Liver (tissue), 9 donors: Measurements from ENCODE around the gene IFT172. TPM values are rescaled to one million over a fixed set of nuclear protein-coding genes. Genes with fewer than 3 reads are reported as not detected.

ENCODE experiments used
- DNase-seq: peaks from one replicate; pipeline ENCODE4 v3.0.0-alpha.2; 2017; ENCODE audit warnings: low spot score
- H3K27ac ChIP-seq, 2 donors: one replicate each; pipeline ENCODE4 v1.7.0; 2013; ENCODE audit warnings: inconsistent platforms in 2 of 2, low read length in 2 of 2, control low read depth in 1 of 2, low read depth in 1 of 2, mild to moderate bottlenecking in 1 of 2
- H3K27me3 ChIP-seq, 4 donors: one replicate each; pipeline versions ENCODE4 v1.6.1 to v1.7.0; 2013; ENCODE audit warnings: low read length in 3 of 4, inconsistent platforms in 1 of 4, mild to moderate bottlenecking in 1 of 4, moderate library complexity in 1 of 4; ENCODE audit not compliant: control insufficient read depth in 4 of 4, insufficient read depth in 4 of 4
- H3K36me3 ChIP-seq, 4 donors: one replicate each; pipeline versions ENCODE4 v1.6.1 to v1.7.0; 2013; ENCODE audit warnings: low read length in 3 of 4, mild to moderate bottlenecking in 3 of 4, low read depth in 1 of 4, moderate library complexity in 1 of 4; ENCODE audit not compliant: control insufficient read depth in 4 of 4, insufficient read depth in 3 of 4
- H3K4me1 ChIP-seq, 4 donors: one replicate each; pipeline versions ENCODE4 v1.6.1 to v1.7.0; 2013; ENCODE audit warnings: low read length in 3 of 4, mild to moderate bottlenecking in 3 of 4, moderate library complexity in 1 of 4; ENCODE audit not compliant: control insufficient read depth in 4 of 4, insufficient read depth in 4 of 4
- H3K4me3 ChIP-seq, 3 donors: one replicate each; pipeline versions ENCODE4 v1.6.1 to v1.7.0; 2013; ENCODE audit warnings: low read length in 3 of 3, control low read depth in 1 of 3, low read depth in 1 of 3, mild to moderate bottlenecking in 1 of 3
- H3K9ac ChIP-seq, 2 donors: one replicate each; pipeline ENCODE4 v1.7.0; 2013; ENCODE audit warnings: low read length in 2 of 2, mild to moderate bottlenecking in 2 of 2, moderate library complexity in 2 of 2, control low read depth in 1 of 2, low read depth in 1 of 2
- H3K9me3 ChIP-seq, 4 donors: one replicate each; pipeline versions ENCODE4 v1.6.1 to v1.7.0; 2013; ENCODE audit warnings: low read length in 3 of 4; ENCODE audit not compliant: control insufficient read depth in 4 of 4
- EGR1 ChIP-seq, 2 donors: IDR thresholded peaks; 2 replicates each; pipeline ENCODE4 v1.6.1; 2016 to 2018; ENCODE audit warnings: antibody characterized with exemption in 2 of 2, low read depth in 2 of 2
- FOXA1 ChIP-seq: IDR thresholded peaks from 2 replicates; pipeline ENCODE4 v1.6.1; 2016; ENCODE audit warnings: antibody characterized with exemption
- FOXA2 ChIP-seq: IDR thresholded peaks from 2 replicates; pipeline ENCODE4 v1.6.1; 2016; ENCODE audit warnings: antibody characterized with exemption
- HNF4A ChIP-seq, 2 donors: conservative IDR thresholded peaks; 2 replicates each; pipeline ENCODE4 v1.6.1; 2016; ENCODE audit warnings: antibody characterized with exemption in 2 of 2, mild to moderate bottlenecking in 2 of 2
- HNF4G ChIP-seq: IDR thresholded peaks from 2 replicates; pipeline ENCODE4 v1.6.1; 2016; ENCODE audit warnings: antibody characterized with exemption
- JUND ChIP-seq, 2 donors: IDR thresholded peaks; 2 replicates each; pipeline ENCODE4 v1.6.1; 2016; ENCODE audit warnings: antibody characterized with exemption in 2 of 2
- RAD21 ChIP-seq, 2 donors: IDR thresholded peaks; 2 replicates each; pipeline ENCODE4 v1.6.1; 2016; ENCODE audit warnings: antibody characterized with exemption in 2 of 2, mild to moderate bottlenecking in 2 of 2
- SP1 ChIP-seq: IDR thresholded peaks from 2 replicates; pipeline ENCODE4 v1.6.1; 2018; ENCODE audit warnings: antibody characterized with exemption, mild to moderate bottlenecking
- TAF1 ChIP-seq: conservative IDR thresholded peaks from 2 replicates; pipeline ENCODE4 v1.6.1; 2016; ENCODE audit warnings: antibody characterized with exemption, mild to moderate bottlenecking
- WGBS: extraction: QIAGEN DNeasy Blood & Tissue Kit; methylation state at CpG from one replicate; pipeline ENCODE4 v1.1.7; 2013; 5-methylcytosine and 5-hydroxymethylcytosine counted together
- polyA plus RNA-seq, 2 donors: library from polyadenylated mRNA; stranded (reverse) in 1 of 2; unstranded in 1 of 2; fragments of 200-250 nt in 1 of 2; fragments of >200 nt in 1 of 2; fragmentation: Nextera tagmentation in 1 of 2; extraction: Ambion mirVana in 1 of 2; gene quantifications; one replicate each; pipeline versions ENCODE4 v1.2.1 to v1.2.3, GENCODE V29; 2013 to 2015
- total RNA-seq, 2 donors: library from RNA; depleted of rRNA; stranded (reverse); fragments of >200 nt; gene quantifications; one replicate each; pipeline ENCODE4 v1.2.3, GENCODE V29; 2014
- TF ChIP-seq, protein P1 (sequence below): IDR thresholded peaks from 2 replicates; pipeline ENCODE4 v1.6.1; 2016; ENCODE audit warnings: antibody characterized with exemption, mild to moderate bottlenecking
- TF ChIP-seq, protein P2 (sequence below): IDR thresholded peaks from 2 replicates; pipeline ENCODE4 v1.6.1; 2016; ENCODE audit warnings: antibody characterized with exemption
- TF ChIP-seq, protein P3 (sequence below): IDR thresholded peaks from 2 replicates; pipeline ENCODE4 v1.6.1; 2016; ENCODE audit warnings: antibody characterized with exemption
- TF ChIP-seq, protein P4 (sequence below): fragments of 150-350 bp; IDR thresholded peaks from 2 replicates; pipeline ENCODE4 v1.5.1; 2017; ENCODE audit warnings: improper control_type of control experiment, low read depth, low read length; ENCODE audit not compliant: missing input control
- donor health status: healthy.
- donor health status: healthy.
- donor health status: healthy.
- donor health status: healthy.
- donor health status: healthy.

IFT172 gene
- total and polyA plus RNA-seq, 4 donors, result 2.6 to 9.8 (median 6.3) TPM

DNA sequence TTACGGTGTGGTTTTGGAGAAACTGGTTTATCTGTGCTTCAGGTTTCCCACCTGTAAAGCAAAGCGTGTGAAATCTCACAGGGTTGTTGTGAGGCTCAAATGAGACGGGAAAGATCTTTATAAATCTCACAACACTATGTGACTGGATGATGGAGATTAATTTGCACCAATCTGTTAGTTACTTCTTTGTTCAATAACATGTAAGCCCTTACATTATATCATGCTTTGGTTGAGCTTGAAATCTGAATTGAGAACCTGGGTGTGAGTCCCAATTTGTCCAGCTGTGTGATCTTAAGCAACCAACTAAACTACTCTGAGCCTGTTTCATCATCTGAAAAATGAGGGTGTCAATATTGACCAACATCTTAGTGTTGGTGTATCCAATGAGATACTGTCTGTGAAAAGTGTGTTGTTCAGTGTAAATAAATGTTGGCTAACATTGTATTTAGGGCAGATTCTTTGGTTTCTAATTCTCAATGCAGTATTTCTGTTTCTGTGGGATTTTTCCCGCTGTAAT lies 6.4 kb upstream of the IFT172 start:
- WGBS, result 36% methylated on average over 4 of the region's 4 CpGs
- peak overlapping the region; percentile 90 to 97 for H3K27ac ChIP-seq
- H3K4me1 ChIP-seq, result peaks cover 10 to 59% (median 35%) of the 10 kb centered on the region in 4 donors
- no peaks in the 10 kb centered on the region for H3K27me3 ChIP-seq
- peak overlapping the region; percentile 70 to 82 for H3K9ac ChIP-seq
- DNase-seq, result no peak
- H3K36me3 ChIP-seq, result peaks cover 7 to 24% (median 12%) of the 10 kb centered on the region in 4 donors
- peak; percentile 96 for TF ChIP-seq FOXA2
- TF ChIP-seq TAF1, result no peak
- peak; percentile 26 for TF ChIP-seq HNF4G
- peak; percentile 92 for TF ChIP-seq FOXA1
- TF ChIP-seq EGR1 (IDR thresholded peaks at IDR 0.05; ENCODE audit: low read depth in 2 of 2), result no peak
- TF ChIP-seq, protein P1, sequence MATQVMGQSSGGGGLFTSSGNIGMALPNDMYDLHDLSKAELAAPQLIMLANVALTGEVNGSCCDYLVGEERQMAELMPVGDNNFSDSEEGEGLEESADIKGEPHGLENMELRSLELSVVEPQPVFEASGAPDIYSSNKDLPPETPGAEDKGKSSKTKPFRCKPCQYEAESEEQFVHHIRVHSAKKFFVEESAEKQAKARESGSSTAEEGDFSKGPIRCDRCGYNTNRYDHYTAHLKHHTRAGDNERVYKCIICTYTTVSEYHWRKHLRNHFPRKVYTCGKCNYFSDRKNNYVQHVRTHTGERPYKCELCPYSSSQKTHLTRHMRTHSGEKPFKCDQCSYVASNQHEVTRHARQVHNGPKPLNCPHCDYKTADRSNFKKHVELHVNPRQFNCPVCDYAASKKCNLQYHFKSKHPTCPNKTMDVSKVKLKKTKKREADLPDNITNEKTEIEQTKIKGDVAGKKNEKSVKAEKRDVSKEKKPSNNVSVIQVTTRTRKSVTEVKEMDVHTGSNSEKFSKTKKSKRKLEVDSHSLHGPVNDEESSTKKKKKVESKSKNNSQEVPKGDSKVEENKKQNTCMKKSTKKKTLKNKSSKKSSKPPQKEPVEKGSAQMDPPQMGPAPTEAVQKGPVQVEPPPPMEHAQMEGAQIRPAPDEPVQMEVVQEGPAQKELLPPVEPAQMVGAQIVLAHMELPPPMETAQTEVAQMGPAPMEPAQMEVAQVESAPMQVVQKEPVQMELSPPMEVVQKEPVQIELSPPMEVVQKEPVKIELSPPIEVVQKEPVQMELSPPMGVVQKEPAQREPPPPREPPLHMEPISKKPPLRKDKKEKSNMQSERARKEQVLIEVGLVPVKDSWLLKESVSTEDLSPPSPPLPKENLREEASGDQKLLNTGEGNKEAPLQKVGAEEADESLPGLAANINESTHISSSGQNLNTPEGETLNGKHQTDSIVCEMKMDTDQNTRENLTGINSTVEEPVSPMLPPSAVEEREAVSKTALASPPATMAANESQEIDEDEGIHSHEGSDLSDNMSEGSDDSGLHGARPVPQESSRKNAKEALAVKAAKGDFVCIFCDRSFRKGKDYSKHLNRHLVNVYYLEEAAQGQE, result no peak
- TF ChIP-seq, protein P2, sequence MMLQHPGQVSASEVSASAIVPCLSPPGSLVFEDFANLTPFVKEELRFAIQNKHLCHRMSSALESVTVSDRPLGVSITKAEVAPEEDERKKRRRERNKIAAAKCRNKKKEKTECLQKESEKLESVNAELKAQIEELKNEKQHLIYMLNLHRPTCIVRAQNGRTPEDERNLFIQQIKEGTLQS, result peak; percentile 73
- no peak for TF ChIP-seq RAD21 (IDR thresholded peaks at IDR 0.05)
- no peak for TF ChIP-seq HNF4A (conservative IDR thresholded peaks at IDR 0.05)
- TF ChIP-seq, protein P3, sequence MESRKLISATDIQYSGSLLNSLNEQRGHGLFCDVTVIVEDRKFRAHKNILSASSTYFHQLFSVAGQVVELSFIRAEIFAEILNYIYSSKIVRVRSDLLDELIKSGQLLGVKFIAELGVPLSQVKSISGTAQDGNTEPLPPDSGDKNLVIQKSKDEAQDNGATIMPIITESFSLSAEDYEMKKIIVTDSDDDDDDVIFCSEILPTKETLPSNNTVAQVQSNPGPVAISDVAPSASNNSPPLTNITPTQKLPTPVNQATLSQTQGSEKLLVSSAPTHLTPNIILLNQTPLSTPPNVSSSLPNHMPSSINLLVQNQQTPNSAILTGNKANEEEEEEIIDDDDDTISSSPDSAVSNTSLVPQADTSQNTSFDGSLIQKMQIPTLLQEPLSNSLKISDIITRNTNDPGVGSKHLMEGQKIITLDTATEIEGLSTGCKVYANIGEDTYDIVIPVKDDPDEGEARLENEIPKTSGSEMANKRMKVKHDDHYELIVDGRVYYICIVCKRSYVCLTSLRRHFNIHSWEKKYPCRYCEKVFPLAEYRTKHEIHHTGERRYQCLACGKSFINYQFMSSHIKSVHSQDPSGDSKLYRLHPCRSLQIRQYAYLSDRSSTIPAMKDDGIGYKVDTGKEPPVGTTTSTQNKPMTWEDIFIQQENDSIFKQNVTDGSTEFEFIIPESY, result peak; percentile 38
- H3K9me3 ChIP-seq, result no peaks in the 10 kb centered on the region
- peak overlapping the region; percentile 78 to 92 (median 87) for H3K4me3 ChIP-seq

DNA sequence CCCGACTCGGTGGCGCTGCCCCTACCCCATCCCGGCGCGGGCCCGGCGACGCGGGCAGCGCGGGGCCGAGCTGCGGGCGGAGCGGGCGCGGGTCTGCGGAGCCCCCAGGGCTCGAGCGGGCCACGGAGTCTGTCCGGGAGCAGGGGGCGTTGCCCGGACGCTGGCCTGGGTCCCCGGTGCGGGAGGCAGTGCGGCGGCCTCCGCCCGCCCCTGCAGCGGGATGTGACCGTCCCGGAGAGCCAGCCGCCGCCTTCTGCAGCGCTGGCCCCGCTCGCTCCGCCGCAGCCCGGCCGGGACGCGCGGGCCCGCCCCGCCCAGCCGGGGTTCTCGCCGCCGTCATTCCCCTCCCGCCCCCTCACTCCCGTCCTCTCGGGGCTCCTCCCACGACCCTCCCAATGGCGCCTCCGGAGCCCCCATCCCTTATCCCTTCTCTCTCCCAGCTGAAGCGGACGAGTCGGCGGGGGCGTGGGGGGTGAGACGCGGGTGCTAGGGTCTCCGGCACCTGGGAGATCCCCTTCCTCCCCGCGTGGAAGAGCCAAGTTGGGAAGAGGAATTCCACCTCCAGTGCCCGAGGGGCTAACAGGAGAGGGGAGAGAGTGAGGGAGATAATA lies 5.5 kb upstream of the IFT172 start, which contains the start of gene FNDC4:
Gene FNDC4, minus strand, starts transcription at position 257 of the 611 bp plus-strand sequence. CDS start 521 bp downstream, outside the sequence.
- Histone ChIP-seq H3K9me3 (no peaks in the 10 kb centered on the region), H3K27me3 (no peaks in the 10 kb centered on the region), H3K4me3 (peak within 1 kb of the TSS; percentile 78 to 87 (median 82)), H3K36me3 (peaks cover 7 to 19% (median 12%) of the 10 kb centered on the region in 4 donors), H3K4me1 (peaks cover 9 to 56% (median 30%) of the 10 kb centered on the region in 4 donors), H3K27ac (peak within 1 kb of the TSS; percentile 90 to 97), H3K9ac (peak within 1 kb of the TSS; percentile 70 to 82)
- no peak for TF ChIP-seq FOXA1
- TF ChIP-seq JUND (IDR thresholded peaks at IDR 0.05), result no peak
- TF ChIP-seq, protein P4, sequence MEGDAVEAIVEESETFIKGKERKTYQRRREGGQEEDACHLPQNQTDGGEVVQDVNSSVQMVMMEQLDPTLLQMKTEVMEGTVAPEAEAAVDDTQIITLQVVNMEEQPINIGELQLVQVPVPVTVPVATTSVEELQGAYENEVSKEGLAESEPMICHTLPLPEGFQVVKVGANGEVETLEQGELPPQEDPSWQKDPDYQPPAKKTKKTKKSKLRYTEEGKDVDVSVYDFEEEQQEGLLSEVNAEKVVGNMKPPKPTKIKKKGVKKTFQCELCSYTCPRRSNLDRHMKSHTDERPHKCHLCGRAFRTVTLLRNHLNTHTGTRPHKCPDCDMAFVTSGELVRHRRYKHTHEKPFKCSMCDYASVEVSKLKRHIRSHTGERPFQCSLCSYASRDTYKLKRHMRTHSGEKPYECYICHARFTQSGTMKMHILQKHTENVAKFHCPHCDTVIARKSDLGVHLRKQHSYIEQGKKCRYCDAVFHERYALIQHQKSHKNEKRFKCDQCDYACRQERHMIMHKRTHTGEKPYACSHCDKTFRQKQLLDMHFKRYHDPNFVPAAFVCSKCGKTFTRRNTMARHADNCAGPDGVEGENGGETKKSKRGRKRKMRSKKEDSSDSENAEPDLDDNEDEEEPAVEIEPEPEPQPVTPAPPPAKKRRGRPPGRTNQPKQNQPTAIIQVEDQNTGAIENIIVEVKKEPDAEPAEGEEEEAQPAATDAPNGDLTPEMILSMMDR, result no peak
- TF ChIP-seq SP1, result no peak
- TF ChIP-seq, protein P3, result no peak
- peak in 1 of 2 donors; percentile 75 for TF ChIP-seq EGR1 (IDR thresholded peaks at IDR 0.05; ENCODE audit: low read depth in 2 of 2)
- no peak for DNase-seq
- WGBS, result under 1% methylated on average over 70 of the region's 70 CpGs
